AG04450 (cell line): ENCODE measurements around the gene KDM2B. TPM values are rescaled to one million over a fixed set of nuclear protein-coding genes. Genes with fewer than 3 reads are reported as not detected.

Source experiments
- CTCF ChIA-PET: fragments of 300-600, 350-600 bp; formaldehyde crosslinking; extraction: SDS; loops from one replicate; lab custom pipeline; 2022; ENCODE audit warnings: antibody characterized with exemption, inconsistent platforms; lab: Charles Lee
- POLR2A ChIA-PET: fragments of 350-600 bp; formaldehyde crosslinking; extraction: SDS; loops from one replicate; lab custom pipeline; 2021; ENCODE audit warnings: antibody characterized with exemption, inconsistent platforms; lab: Yijun Ruan, JAX
- DNase-seq: peaks from one replicate; pipeline ENCODE4 v3.0.0-alpha.2; 2011; ENCODE audit warnings: low read depth, low spot score
- H3K27ac ChIP-seq: one replicate; pipeline ENCODE4 v1.5.1; 2012; ENCODE audit warnings: low read depth, low read length, control low read depth
- H3K27me3 ChIP-seq: one replicate; pipeline ENCODE4 v1.6.0; 2012; ENCODE audit warnings: low read length; ENCODE audit not compliant: control insufficient read depth, insufficient read depth
- H3K4me3 ChIP-seq: 2 replicates; pipeline ENCODE4 v1.5.1; 2011; ENCODE audit warnings: mild to moderate bottlenecking, low read depth, low read length, control low read depth
- H3K9me3 ChIP-seq: 2 replicates; pipeline ENCODE4 v1.5.1; 2012; ENCODE audit warnings: low read length; ENCODE audit not compliant: control insufficient read depth, insufficient read depth
- polyA plus RNA-seq: library from polyadenylated mRNA; depleted of rRNA; stranded (reverse); fragments of >200 nt; gene quantifications from 2 replicates; pipeline ENCODE4 v1.2.3, GENCODE V29; 2011
- TF ChIP-seq, protein P1 (sequence below): IDR thresholded peaks from 2 replicates; pipeline ENCODE4 v1.5.1; 2011; ENCODE audit warnings: low read depth, low read length, control low read depth, inconsistent platforms

The KDM2B gene
- polyA plus RNA-seq, 1 experiment: 12.9 TPM

DNA sequence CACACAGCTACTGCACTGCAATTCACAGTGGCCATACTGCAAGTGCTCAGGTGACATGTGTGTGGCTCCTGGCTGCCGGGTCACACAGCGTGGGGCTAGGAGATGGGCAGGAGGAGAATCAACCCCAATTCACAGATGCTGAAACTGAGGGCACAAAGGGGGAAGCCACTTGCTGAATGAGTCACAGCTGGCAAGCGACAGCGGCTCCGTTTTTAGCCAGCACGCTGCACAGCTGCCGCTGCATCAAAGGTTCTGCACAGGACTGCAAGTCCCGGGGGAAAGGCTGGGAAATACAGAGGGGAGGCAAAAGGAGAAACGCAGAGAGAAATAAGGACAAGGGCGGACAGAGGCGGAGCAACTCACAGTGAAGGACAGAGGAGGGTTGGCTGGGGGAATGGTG lies 57.9 kb downstream of the KDM2B start:
- ChIA-PET POLR2A (no interaction called here), CTCF (interaction anchor here (1.0 kb wide), 1 partner anchor 159 kb away, joined by 7 read pairs; no protein-coding TSS in a partner anchor)
- no peaks in the 10 kb centered on the region for H3K9me3 ChIP-seq
- H3K27me3 ChIP-seq: no peaks in the 10 kb centered on the region
- TF ChIP-seq, protein P1, sequence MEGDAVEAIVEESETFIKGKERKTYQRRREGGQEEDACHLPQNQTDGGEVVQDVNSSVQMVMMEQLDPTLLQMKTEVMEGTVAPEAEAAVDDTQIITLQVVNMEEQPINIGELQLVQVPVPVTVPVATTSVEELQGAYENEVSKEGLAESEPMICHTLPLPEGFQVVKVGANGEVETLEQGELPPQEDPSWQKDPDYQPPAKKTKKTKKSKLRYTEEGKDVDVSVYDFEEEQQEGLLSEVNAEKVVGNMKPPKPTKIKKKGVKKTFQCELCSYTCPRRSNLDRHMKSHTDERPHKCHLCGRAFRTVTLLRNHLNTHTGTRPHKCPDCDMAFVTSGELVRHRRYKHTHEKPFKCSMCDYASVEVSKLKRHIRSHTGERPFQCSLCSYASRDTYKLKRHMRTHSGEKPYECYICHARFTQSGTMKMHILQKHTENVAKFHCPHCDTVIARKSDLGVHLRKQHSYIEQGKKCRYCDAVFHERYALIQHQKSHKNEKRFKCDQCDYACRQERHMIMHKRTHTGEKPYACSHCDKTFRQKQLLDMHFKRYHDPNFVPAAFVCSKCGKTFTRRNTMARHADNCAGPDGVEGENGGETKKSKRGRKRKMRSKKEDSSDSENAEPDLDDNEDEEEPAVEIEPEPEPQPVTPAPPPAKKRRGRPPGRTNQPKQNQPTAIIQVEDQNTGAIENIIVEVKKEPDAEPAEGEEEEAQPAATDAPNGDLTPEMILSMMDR: no peak
- no peak for DNase-seq
- no peak overlapping the region for H3K27ac ChIP-seq
- H3K4me3 ChIP-seq: no peak overlapping the region

DNA sequence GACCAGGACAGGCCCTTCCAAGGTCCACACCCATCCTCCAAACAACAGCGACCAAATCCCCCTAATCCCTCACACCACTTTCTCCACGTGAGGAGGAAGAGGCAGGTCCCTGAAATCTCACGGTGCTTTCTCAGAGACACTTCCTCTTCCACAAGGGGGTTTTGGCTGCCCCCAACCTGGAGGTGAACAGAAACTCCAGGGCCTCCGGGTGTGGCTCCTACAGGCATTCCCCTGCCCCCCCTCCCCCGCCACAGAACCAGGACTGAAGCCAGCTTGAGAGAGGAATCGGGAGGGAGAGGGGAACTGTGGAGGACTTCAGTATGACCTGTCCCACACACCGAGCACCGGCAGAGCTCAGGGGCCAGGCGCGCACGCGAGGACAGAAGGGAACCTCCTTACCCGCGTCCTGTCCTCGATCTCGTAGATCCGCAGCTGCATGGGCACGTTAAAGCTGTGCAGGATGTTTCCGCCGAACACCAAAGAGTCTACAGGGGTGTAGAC lies 60.2 kb downstream of the KDM2B start:
- no peak overlapping the region for H3K4me3 ChIP-seq
- TF ChIP-seq, protein P1: no peak
- ChIA-PET CTCF (interaction anchor here (0.6 kb wide), 1 partner anchor 19 kb away, joined by 3 read pairs; no protein-coding TSS in a partner anchor), POLR2A (no interaction called here)
- no peaks in the 10 kb centered on the region; the same call in 1 of the 2 replicates for H3K9me3 ChIP-seq
- no peak for DNase-seq
- no peaks in the 10 kb centered on the region for H3K27me3 ChIP-seq
- no peak overlapping the region for H3K27ac ChIP-seq

DNA sequence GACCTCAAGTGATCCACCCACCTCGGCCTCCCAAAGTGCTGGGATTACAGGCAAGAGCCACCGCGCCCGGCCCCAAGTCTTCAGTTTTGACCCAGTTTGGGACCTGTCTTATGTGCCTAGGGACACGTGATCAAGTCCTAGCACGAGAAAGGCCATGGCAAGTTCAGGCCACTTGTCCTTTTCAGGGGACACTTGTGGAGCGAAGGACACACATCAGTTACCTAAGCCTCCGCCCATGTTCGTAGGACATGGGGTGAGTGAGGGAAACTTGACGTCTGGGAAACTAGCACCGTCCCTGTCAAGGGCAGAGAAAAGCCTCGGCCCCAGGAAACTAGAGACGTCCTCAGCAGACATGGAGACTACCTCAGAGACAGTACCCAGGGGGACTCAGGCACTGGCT lies 60.7 kb downstream of the KDM2B start:
- no peak overlapping the region for H3K4me3 ChIP-seq

DNA sequence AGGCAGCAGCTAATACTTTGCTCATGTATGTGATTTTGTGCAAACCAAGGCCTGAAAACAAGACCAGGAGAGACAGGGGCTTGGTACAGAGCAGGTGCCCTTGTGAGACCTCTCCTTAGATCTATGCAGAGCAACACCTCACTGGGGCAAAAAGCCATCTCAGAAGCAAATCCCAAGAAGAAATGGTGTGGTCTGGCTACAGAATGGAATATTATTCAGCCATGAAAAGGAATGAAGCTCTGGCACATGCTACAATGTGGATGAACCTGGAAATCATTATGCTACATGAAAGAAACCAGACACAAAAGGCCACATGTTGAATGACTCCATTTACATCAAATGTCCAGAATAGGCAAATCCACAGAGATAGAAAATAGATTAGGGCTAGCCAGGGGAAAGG lies 61.6 kb downstream of the KDM2B start:
- POLR2A ChIA-PET: no interaction called here

More for the DNA sequence above, 60.7 kb downstream of the KDM2B start:
- Histone ChIP-seq H3K9me3 (no peaks in the 10 kb centered on the region; the same call in 1 of the 2 replicates), H3K27me3 (no peaks in the 10 kb centered on the region), H3K27ac (no peak overlapping the region)
- no peak for DNase-seq
- TF ChIP-seq, protein P1: no peak
- ChIA-PET POLR2A (no interaction called here), CTCF (no interaction called here)

DNA sequence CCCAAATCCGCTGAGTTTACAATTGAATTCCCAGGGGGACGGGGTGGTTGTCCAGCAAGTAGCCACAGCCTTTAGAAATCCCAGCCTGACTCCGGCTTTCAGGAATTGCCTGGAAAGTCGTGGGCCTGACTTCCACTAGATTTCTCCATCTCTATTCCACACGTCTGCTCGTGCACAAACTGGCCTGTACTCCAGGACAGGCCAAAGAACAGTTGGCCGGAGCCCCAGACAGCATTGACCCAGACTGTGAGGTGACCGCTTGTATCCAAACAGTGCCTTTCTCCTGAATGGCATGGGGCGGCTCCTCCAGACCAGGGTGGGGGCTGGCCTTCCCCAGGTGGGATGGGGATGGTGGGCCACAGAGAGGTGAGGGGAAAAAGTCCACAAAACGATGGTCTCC lies 62.2 kb downstream of the KDM2B start:
- POLR2A ChIA-PET: no interaction called here
- no peaks in the 10 kb centered on the region; the same call in 1 of the 2 replicates for H3K9me3 ChIP-seq
- no peak overlapping the region for H3K4me3 ChIP-seq
- TF ChIP-seq, protein P1: no peak
- no peak for DNase-seq
- CTCF ChIA-PET: no interaction called here
- H3K27ac ChIP-seq: no peak overlapping the region
- H3K27me3 ChIP-seq: no peaks in the 10 kb centered on the region

More for the DNA sequence above, 61.6 kb downstream of the KDM2B start:
- TF ChIP-seq, protein P1: no peak
- H3K4me3 ChIP-seq: no peak overlapping the region
- no peaks in the 10 kb centered on the region for H3K27me3 ChIP-seq
- DNase-seq: no peak
- H3K27ac ChIP-seq: no peak overlapping the region
- H3K9me3 ChIP-seq: no peaks in the 10 kb centered on the region; the same call in 1 of the 2 replicates
- CTCF ChIA-PET: no interaction called here
